Left renal pelvis (tissue), 4 donors: Measurements from ENCODE around the gene FOLR3. TPM values are rescaled to one million over a fixed set of nuclear protein-coding genes. Genes with fewer than 3 reads are reported as not detected.
"Not testable (repeated sequence)": the region's sequence is repeated elsewhere in the genome, so short reads cannot be mapped to it uniquely, and the experiment has no call there.

Experiments
- DNase-seq, 4 donors: peaks; one replicate each; pipeline ENCODE4 v3.0.0-alpha.2; 2013; ENCODE audit warnings: low read depth in 4 of 4, low spot score in 3 of 4
- polyA plus RNA-seq, 4 donors: library from polyadenylated mRNA; unstranded; fragments of 120-200 nt; gene quantifications; one replicate each; pipeline ENCODE4 v1.2.1, GENCODE V29; 2013; ENCODE audit not compliant: insufficient read length in 4 of 4

FOLR3 gene
- polyA plus RNA-seq, 4 donors, result 1.6 to 2.7 (median 2.2) TPM; not detected in 1

- DNase-seq, result no peak
These were observed 12.9 kb upstream of the FOLR3 start for GRCh38 chr11:72122607-72123006.

- DNase-seq, result no peak
These were observed 12.3 kb upstream of the FOLR3 start for GRCh38 chr11:72123117-72123653.

DNA sequence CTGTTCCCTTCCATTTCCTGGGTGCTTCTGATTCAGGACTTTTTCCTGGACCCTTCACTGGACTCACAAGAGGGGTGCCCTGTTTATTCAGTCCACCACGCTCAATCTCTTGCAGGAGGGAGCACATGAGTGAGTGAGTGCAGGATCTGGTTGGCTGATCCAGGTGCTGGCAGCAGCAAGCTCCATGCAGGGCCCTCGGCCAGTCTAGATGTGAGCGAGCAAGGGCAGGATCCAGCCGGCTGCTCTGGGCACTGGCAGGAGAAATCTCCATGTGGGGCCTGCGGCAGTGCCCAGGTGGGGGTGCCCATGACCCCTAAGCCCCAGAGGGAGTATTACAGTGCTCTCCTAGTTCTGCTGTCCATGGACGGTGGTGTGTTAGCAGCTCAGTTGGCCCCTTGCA lies 11.5 kb upstream of the FOLR3 start:
- DNase-seq, result no peak

GRCh38 chr11:72125956-72126355 lies 9.6 kb upstream of the FOLR3 start:
- no peak for DNase-seq

GRCh38 chr11:72127923-72128322 lies 7.6 kb upstream of the FOLR3 start:
- DNase-seq, result no peak

DNA sequence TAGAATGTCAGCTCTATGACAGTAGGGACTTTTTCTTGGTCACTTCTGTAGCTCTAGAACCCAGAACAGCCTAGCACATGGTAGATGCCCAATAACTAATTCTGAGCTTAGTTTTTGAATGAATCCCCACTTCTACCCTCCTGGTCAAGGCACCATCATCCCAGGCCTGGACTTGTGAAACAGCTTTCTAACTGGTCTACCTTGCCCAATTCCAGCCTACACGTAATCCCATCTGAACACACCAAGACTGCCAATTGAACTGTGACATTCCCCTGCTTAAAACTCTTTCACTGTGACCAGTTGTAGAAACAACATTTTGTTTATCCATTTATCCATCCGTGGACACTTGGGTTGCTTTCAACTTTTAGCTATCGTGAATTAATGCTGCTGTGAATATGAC lies 6.1 kb upstream of the FOLR3 start:
- DNase-seq, result no peak

DNA sequence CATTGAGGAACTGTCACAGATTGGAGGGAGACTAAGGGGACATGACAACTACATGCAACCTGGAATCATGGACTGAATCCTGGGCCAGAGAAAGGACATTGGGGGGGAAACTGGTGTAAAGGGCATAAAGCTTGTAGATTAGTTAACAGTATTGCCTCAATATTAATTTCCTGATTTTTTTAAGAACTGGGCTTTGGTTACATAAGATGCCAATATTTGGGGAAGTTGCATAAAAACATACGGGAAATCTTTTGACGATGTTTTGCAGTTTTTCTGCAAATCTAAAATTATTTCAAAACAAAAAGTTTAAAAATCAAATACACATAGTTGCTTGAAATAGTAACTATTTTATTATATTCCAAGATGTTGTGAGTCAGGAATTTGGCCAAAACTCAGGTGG lies 2.9 kb upstream of the FOLR3 start:
- DNase-seq, result no peak

DNA sequence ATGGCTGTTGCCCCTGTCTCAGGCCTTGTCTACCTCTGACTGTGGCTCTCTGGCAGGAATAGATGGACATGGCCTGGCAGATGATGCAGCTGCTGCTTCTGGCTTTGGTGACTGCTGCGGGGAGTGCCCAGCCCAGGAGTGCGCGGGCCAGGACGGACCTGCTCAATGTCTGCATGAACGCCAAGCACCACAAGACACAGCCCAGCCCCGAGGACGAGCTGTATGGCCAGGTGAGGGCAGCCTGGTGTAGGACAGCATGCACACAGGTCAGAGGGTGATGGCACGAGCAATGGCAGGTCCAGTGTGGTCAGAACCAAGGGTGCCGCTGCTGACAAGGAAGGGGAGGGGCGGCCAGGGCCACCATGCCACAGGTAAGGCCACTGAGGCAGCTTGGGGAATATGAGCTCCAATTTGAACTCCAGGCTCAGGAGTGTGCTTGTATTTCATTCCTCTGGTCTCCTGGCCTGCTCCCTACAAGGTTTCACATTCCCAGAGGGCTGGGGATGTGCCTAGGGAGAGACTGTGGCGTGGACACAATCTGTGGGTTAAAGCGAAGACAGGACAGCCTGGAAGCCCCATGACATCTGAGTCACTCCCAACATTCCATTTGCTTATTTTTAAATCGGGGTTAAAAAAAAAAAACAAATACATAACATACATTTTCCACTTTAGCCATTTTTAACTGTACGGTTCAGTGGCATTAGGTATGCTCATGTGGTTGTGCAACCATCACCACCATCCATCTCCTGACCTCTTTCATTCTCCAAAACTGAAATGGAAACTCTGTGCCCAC lies 562 bp downstream of the FOLR3 start:
- no peak for DNase-seq

GRCh38 chr11:72136684-72137262 lies 1.2 kb downstream of the FOLR3 start:
- no peak for DNase-seq

- DNase-seq, result no peak
These were observed 3.4 kb downstream of the FOLR3 start for GRCh38 chr11:72138821-72139390.

DNA sequence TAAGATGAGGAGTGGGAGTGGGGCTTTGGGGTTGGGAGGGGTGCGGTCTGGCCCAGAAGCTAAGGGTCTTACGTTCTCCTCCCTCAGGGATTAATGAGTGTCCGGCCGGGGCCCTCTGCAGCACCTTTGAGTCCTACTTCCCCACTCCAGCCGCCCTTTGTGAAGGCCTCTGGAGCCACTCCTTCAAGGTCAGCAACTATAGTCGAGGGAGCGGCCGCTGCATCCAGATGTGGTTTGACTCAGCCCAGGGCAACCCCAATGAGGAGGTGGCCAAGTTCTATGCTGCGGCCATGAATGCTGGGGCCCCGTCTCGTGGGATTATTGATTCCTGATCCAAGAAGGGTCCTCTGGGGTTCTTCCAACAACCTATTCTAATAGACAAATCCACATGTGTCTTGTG lies 4.0 kb downstream of the FOLR3 start:
- DNase-seq, result no peak

GRCh38 chr11:72140661-72141060 lies 5.1 kb downstream of the FOLR3 start:
- DNase-seq, result no peak

DNA sequence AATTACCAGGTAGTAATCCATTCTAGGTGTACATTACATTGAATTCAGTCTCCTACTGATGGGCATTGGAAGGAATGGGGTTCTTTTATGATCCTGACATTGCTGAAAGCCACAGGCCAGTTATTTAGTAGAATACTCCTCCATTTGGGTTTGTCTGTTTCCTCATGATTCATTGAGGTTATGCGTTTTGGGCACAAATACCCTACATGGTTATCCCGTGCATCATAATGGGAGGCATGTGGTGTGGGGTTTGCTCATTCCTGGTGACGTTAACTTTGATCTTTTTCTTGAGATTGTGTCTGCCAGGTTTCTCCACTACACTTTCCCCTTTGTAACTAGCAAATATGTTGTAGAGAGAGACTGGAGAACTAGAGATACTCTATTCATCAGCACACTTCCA lies 5.5 kb downstream of the FOLR3 start:
- no peak for DNase-seq

- not testable (repeated sequence) for DNase-seq
These were observed 6.6 kb downstream of the FOLR3 start for GRCh38 chr11:72142086-72142485.

DNA sequence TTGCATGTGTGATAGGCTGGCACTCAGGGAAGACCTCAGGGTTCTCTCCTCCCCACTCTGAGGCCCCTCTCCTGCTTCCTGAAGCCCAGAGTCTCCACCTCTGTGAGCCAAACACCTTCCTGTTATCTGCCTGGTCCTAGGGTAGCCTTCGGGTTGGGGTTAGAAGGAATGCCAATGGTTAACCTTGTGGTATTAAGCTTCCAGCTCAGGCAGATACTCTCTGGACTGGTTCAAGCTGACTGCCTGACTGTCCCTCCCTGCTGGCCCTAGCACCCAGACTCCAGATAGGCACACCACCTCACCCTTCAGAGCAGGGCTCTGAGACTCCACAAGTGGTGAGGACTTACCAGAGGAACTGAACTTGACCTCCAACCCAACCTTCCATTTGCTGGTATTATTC lies 7.0 kb downstream of the FOLR3 start:
- DNase-seq, result not testable (repeated sequence)

DNA sequence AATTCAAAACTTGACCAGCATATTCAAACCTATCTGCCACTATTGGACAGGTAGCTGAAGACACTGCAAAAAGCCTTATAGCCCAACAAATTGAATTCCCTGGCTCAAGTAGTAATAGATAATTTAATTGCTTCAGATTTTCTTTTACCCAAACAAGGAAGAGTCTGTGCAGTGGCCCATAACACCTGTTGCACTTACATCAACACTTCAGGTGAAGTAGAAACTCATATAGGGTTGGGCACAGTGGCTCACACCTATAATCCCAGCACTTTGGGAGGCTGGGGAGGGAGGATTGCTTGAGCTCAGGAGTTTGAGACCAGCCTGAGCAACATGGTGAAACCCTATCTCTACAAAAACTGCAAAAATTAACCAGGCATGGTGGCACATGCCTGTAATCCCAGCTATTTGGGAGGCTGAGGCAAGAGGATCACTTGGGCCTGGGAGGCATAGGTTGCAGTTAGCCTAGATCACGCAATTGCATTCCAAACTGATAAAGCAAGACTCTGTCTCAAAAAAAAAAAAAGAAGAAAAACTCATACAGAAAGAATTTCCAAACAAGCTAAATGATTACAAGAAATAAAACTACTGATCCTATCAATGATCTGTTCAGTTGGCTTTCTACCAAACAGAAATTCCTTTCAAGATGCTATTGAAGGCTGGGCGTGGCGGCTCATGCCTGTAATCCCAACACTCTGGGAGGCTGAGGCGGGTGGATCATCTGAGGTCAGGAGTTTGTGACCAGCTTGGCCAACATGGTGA lies 9.5 kb downstream of the FOLR3 start:
- no peak for DNase-seq

DNA sequence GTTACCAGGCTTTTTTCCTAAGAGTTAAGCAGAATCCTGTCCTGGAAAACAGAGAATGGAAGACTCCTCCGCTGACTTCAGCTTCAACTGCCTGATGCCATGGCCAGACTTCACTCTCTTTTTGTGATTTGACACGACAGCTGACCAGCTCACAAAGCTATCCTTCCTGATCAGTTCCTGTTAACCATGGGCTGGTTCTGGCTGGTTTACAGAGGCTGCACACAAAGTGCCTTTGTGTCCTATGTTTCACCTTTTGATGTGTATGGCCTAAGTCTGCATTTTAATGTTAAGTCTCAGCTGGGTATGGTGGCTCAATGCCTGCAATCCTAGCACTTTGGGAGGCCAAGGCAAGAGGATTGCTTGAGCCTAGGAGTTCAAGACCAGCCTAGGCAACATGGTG lies 11.1 kb downstream of the FOLR3 start:
- DNase-seq, result no peak

GRCh38 chr11:72150882-72151281 lies 15.4 kb downstream of the FOLR3 start:
- no peak for DNase-seq

DNA sequence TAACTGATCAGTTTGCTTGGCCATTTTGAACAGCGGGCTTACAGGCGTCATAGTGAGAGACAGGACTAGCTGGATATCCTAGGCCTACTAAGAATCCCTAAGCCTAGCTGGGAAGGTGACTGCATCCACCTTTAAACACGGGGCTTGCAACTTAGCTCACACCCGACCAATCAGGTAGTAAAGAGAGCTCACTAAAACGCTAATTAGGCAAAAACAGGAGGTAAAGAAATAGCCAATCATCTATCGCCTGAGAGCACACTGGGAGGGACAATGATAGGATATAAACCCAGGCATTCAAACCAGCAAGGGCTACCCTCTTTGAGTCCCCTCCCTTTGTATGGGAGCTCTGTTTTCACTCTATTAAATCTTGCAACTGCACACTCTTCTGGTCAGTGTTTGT lies 18.3 kb downstream of the FOLR3 start:
- DNase-seq, result not testable (repeated sequence)

GRCh38 chr11:72154816-72155215 lies 19.3 kb downstream of the FOLR3 start:
- no peak for DNase-seq

- no peak for DNase-seq
These were observed 20.2 kb downstream of the FOLR3 start for GRCh38 chr11:72155751-72156150.
